IPS DF 4.7 (cell line): ENCODE data around the gene WHAMM.
A peak's percentile ranks its signal among the peaks of the same experiment; 100 is the strongest.
"Not testable (repeated sequence)": the region's sequence is repeated elsewhere in the genome, so short reads cannot be mapped to it uniquely, and the experiment has no call there.

Source experiments
- DNase-seq: peaks from one replicate; pipeline ENCODE4 v3.0.0-alpha.2; 2013; ENCODE audit warnings: low spot score; ENCODE audit errors: extremely low read depth

Gene WHAMM, protein sequence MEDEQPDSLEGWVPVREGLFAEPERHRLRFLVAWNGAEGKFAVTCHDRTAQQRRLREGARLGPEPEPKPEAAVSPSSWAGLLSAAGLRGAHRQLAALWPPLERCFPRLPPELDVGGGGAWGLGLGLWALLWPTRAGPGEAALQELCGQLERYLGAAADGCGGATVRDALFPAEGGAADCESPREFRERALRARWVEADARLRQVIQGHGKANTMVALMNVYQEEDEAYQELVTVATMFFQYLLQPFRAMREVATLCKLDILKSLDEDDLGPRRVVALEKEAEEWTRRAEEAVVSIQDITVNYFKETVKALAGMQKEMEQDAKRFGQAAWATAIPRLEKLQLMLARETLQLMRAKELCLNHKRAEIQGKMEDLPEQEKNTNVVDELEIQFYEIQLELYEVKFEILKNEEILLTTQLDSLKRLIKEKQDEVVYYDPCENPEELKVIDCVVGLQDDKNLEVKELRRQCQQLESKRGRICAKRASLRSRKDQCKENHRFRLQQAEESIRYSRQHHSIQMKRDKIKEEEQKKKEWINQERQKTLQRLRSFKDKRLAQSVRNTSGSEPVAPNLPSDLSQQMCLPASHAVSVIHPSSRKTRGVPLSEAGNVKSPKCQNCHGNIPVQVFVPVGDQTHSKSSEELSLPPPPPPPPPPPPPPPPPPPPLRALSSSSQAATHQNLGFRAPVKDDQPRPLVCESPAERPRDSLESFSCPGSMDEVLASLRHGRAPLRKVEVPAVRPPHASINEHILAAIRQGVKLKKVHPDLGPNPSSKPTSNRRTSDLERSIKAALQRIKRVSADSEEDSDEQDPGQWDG

DNA sequence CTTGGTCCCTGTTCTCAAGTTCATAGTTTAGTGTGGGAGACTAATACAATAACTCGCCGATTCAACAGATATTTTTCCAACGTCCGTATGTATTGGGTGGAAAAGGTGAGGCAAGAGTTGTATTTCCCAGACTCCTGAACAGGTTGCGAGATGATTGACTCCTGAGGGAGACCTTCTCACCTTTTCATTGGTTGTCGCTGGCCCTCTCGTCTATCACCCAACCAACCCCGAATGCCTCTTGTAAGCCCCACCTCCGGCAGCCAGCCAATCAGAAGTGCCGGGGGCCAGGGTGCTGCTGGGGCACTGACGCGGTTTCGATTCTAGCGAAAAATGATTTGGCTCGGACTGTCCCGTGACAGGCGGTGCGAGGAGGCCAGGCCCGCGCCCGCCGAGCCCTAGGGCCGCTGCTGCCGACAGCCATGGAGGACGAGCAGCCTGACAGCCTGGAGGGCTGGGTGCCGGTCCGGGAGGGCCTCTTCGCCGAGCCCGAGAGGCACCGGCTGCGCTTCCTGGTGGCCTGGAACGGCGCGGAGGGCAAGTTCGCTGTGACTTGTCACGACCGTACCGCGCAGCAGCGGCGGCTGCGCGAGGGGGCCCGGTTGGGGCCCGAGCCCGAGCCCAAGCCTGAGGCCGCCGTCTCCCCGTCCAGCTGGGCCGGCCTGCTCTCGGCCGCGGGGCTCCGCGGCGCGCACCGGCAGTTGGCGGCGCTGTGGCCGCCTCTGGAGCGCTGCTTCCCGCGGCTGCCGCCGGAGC, at the start of gene WHAMM:
WHAMM (plus strand) TSS at position 321 of the 753 bp plus-strand sequence; CDS start at position 420, 99 bp downstream.
- peak; percentile 89 for DNase-seq

DNA sequence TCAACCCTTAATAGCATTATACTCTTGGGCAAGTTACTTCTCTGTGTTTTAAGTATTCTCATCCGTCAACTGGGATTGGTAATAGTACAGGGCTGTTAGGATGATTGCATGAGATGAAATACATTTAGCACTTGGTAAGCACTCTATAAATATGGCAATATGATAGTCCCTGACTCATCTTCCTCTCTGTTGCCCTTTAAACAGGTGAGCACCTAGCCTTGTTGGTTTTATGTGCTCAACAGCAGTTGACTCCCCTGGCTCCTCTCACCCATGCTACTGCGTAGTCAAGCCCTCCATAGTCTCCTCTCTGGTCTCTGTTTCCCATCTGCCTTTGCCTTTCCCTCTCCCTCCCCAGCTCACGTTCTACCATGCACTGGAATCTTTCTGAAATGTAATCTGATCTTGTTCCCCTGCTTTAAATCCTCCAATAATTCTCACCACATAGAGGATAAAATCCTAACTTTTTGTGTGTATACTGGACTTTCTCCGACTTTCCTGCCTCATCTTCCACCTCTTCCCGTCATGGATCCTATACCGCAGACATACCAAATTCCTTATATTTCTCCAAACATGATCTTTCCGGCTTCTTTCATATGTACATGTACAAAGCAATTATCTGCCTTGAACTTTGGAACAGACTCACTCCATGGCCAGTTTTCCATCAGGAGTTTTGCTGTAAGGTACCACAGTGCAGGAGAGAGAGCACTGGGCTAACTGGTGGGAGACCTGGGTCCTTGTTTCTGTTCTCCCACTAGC, 45.9 kb upstream of the WHAMM start:
- no peak for DNase-seq

DNA sequence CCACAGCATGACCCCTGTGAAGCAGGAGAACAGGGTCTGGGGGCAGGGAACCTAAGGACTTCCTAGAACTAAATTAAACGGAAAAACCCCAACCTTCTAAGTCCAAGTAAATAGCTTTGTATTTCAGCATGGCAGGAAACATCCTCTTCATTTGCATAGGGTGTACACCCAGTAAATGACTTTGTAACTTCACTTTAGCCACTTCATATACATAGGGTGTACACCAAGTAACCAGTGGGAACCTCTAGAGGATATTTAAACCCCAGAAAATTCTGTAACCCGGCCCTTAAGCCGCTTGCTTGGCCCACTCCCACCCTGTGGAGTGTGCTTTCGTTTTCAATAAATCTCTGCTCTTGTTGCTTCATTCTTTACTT, 45.3 kb upstream of the WHAMM start:
- DNase-seq = no peak

DNA sequence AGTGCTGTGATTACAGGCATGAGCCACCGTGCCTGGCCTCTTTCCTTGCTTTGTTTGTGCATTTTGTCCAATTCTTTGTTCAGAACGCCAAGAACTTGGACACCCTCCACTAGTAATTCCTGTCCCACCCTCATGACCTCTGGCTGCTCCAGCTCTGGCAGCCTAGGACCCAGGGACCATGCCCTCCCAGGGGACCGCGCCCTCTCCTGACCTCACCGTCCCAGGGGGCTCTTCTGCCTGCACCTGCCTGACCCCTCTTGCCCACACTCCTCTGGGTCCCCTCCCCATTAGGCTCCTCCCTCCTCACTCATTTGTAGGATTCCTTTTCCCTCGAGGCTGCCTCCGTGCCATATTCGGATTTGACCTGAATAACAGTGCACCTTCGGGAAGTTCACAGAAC, 44.7 kb upstream of the WHAMM start:
- DNase-seq = no peak

DNA sequence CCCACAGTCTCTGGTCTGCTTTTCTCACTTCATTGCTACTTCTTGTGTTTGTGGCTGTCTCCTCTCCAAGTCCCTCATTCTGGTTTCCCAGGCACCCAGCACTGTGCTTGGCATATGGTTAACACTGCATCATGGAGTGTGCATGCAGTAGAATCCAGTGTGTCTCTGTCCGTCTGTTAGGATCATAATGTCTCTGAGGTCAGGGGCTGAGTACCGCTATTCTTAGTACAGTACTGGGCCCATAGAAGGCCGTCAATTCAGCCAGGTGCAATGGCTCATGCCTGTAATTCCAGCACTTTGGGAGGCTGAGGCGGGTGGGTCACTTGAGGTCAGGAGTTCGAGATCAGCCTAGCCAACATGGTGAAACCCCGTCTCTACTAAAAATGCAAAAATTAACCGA, 43.2 kb upstream of the WHAMM start:
- not testable (repeated sequence) for DNase-seq

DNA sequence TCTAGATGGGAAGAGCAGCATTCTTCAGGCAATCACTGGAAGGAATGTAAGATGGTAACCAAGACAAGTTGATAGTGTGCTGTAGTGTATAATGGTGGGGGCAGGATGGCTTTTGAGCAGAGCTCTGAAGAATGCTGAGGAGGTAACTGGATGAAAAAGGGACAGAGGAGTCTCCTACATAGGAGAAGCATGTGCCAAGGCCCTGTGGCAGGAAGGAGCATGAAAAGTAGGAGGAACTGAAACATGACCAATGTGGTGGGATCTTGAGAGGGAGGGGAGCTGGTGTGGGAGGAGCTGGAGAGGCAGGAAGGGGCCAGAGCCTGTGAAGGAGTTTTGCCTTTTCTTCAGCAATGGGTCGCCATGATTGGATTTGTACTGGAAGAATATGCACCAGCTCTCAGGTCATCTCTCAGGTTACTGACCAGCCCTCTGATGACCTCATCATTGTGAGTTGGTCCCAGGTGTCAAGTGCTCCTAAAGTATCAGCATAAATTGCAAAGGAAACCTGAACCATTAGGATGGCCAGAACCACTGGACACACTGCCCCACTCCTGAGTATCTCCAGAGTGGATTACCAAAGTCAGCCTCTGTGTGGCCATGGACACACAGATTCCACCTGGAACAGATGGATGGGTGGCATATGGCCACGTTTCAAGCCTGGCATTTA, 42.1 kb upstream of the WHAMM start:
- no peak for DNase-seq

DNA sequence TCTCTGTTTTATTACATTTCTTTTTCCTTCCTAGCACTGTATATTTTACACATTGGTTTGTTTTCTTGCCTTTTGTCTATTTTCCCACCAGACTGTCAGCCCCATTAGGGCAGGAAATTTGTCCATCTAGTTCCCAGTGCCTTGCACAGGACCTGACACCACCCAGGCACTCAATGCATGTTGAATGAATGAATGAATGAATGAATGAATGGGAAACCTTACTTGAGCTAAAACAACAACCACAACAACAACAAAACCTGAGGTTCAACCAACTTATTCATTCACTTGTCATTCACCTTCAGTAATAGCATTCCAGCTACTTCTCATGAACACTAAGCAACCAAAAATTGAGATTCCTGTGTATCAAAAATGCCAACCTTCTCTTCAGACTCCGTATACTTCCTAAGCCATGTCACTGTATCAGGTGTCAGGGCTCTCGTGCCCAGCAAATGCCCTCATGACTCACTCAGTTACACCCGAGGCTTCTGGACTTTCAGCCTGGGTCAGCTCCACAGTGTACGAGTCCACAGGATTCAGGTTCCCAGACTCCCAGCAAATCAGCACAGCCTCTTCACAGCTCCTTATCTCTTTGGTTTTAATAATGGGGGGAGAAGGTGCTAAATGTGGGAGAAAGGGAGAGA, 40.9 kb upstream of the WHAMM start:
- no peak for DNase-seq

DNA sequence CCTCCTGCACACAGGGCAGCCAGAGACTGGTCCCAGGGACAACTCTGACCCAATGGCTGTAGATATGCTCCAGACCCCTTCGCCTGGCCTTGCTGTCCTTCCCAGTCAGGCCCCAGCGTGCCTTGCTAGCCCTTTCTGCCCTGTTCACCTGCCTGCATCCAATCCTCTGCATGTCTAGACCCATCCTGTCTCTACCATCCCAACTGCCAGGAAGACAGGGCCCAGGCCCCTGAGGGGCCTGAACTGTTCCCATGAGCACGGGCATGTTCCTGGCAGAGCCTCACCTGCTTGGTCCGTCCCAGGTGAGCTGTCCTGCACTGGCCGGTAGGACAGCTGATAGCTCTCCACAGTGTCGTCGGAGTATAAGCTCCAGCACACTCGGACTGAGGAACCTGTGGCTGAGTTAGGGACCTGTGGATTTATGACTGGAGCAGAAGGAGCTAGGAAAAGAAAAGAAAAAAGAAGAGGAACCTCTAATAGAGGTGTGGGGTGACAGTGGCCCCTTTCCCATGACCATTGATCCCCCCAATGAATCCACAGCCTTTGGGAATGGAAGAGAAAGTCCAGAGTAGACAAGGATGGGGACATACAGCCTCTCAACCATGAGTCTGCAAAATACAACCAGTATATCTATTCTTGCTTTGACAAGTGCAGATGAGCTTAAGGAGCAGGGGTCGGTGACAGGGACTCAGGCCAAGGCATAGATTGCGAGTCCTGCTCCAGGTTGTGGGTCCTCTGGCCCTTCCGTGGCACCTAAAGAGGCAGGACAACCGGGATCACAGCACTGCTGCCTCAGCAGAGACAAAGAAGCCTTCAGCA, 37.4 kb upstream of the WHAMM start:
- no peak for DNase-seq

DNA sequence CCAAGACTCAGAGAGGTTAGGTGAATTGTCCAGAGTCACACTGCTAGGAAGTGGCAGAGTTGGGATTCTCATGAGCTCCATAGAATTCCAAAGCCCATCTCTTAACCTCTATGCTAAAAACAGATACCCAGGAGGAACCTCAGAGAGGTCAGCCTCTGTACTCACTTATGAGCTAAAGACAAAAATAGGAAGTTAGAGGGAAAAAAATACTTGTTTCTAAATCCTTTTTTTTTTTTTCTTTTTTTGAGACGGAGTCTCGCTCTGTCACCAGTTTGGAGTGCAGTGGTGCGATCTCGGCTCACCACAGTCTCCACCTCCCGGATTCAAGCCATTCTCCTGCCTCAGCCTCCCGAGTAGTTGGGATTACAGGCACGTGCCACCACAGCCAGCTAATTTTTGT, 34.9 kb upstream of the WHAMM start:
- no peak for DNase-seq

DNA sequence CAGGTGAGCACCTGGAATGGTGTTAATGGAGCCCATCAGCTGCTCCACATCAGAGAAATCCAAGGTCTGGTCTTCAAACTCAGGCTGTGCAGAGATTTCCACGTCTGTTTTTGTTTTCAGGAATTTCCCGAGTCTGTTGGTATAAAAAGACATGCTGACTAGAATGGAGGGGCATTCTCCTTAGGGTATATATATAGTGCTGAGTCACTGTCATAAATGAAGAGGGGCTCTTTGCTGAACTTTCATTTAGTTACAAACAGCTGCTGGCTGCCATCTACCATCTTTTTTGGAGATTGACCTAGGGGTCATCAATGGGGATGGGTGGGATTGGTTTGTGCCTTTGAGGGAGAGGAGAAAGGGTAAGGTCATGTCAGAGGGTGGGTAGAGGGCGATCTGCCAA, 30.7 kb upstream of the WHAMM start:
- DNase-seq = no peak

DNA sequence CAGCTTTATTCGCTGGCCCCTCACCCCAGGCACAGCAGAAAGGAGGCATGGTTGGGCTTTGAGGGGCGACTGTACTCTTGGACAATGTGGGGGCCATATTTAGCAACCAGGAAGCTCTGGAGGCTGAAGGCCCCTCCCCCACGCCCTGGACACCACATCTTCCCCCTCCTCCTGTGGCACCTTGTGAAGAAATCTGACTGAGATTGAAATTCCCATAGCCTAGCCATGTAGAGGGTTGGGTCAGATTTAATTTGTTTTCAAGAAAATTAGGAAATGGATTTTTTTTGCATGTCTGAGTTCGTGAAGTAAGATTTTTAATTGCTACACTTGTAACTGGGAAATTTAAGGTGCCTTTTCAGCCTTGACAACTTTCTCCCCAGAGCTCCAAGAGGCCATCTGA, 28.1 kb upstream of the WHAMM start:
- no peak for DNase-seq

DNA sequence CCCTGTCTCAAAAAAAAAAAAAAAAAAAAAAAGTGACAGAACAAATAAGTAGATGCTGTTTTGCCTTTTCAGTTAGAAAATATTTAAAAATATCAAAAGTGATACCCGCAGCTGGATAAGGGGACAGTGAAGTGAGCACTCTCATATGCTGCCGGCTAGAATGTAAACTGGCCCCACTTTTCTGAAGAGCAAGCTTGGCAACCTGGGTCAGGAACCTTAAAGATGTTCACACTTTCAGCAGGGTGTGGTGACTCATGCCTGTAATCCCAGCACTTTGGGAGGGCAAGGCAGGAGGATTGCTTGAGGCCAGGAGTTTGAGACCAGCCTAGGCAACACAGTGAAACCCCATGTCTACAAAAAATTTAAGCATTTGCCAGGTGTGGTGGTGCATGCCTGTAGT, 20.9 kb upstream of the WHAMM start:
- DNase-seq = no peak

DNA sequence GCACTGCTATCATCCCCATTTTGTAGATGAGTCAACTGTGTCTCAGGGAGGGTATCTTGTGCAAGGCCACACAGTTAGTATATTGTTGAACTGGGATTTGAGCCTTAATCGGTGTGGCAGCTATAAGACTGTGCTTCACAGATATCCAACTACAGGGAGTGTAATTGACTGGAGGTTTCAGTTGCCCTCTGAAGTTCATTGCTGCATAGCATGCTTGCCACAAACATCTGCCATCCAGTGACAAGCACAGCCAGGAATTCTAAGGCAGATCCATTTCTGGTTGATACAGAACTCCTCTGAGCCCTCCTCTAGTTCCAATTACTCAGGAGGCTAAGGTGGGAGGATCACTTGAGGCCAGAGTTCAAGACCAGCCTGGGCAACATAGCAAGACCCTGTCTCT, 19.9 kb upstream of the WHAMM start:
- DNase-seq = no peak

DNA sequence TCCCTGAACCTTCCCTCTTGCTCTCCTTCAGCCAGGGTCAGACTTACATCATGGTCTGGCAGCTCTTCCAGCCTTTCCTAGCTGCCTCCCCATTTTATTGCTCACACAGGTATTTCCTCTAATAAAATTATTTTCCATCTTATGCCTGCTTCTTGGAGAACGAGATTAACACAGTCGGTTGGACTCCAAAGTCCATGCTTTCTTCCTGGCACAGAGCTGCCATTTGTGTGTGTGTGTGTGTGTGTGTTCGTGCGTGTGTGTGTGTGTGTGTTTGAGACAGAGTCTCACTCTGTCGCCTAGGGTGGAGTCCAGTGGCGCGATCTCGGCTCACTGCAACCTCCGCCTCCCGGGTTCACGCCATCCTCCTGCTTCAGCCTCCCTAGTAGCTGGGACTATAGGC, 19.1 kb upstream of the WHAMM start:
- no peak for DNase-seq

DNA sequence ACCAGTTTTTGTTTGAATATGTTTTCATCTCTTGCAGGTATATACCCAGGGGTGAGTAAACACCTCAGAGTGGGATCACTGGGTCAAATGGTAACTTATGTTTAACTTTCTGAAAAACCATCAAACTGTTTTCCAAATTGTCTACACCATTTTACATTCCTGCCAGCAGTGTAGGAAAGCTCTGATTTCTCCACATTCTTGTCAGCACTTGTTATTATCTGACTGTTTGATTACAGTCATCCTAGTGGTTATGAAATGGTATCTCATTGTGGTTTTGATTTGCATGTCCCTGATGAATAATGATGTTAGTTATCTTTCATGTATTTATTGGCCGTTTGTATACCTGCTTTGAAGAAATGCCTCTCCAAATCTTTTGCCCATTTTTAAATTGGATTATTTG, 17.4 kb upstream of the WHAMM start:
- DNase-seq = no peak

DNA sequence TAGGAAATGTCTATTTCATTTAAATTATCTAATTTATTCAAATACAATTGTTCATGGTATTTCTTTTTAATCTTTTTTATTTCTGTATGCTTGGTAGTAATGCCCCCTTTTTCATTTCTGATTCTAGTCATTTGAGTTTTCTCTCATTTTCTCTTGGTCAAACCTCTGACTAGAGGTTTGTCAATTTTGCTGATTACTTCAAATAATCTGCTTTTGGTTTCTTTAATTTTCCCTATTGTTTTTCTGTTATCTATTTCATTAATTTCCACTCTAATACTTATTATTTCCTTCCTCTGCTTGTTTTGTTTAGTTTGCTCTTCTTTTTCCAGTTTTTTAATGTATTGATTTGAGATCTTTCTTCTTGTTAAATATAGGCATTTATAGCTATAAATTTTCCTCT, 15.7 kb upstream of the WHAMM start:
- DNase-seq = no peak

DNA sequence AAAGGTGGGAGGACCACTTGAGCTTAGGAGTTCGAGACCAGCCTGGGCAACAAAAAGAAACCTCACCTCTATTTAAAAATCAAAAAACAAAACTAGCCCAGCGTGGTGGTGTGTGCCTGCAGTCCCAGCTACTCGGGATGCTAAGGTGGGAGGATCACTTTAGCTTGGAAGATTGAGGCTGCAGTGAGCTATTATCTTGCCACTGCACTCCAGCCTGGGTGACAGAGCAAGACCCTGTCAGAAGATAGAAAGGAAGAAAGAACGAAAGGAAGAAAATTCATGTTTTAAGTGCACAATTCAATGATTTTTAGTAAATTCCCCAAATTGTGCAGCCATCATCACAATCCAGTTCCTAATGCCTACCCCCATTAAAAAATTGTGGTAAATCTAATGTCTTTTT, 11.3 kb upstream of the WHAMM start:
- no peak for DNase-seq

DNA sequence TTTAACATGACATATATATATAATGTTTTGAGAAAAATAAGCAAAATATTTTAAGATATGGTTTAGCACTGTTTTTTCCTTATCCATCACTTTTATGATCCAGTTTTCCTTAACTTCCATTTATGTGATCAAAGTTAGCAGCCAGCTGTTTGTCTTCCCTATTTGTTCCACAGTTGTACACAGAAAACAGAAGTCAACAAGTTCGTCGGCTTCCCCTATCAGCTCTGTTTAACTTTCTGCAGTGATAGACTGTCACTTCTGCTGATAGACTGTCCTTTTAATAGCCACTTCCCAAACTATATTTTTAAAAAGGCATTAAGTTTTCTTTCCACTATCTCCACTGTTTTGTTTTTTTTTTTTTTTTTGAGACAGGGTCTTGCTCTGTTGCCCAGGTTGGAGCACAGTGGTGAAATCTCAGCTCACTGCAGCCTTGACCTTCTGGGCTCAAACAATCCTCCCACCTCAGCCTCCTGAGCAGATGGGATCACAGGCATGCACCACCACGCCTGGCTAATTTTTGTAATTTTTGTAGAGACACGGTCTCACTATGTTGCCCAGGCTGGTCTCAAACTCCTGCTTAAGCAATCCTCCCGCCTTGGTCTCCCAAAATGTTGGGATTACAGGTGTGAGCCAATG, 10.8 kb upstream of the WHAMM start:
- DNase-seq = no peak
